ENCODE results near the gene CCDC70.
"Not testable (repeated sequence)": the region's sequence is repeated elsewhere in the genome, so short reads cannot be mapped to it uniquely, and the experiment has no call there.

Gene CCDC70

GRCh38 chr13:51822106-51822815 lies 39.5 kb upstream of the CCDC70 start:
- Histone ChIP-seq H3K36me3 (ENCODE audit: control insufficient read depth, insufficient read depth, low read length) (no peaks in the 10 kb centered on the region), H3K4me1 (ENCODE audit: control insufficient read depth, insufficient read depth, low read length) (peaks cover 10% of the 10 kb centered on the region), H3K4me3 (ENCODE audit: low read depth, low read length) (no peak overlapping the region), H3K27me3 (ENCODE audit: control insufficient read depth, insufficient read depth, low read length) (no peaks in the 10 kb centered on the region), H3K9ac (ENCODE audit: low read depth, low read length) (no peak overlapping the region), H3K9me3 (ENCODE audit: control insufficient read depth, insufficient read depth, low read length) (no peaks in the 10 kb centered on the region)

GRCh38 chr13:51823359-51823758 lies 38.4 kb upstream of the CCDC70 start:
- Histone ChIP-seq H3K36me3 (ENCODE audit: control insufficient read depth, insufficient read depth, low read length) (no peaks in the 10 kb centered on the region), H3K27me3 (ENCODE audit: control insufficient read depth, insufficient read depth, low read length) (no peaks in the 10 kb centered on the region), H3K4me1 (ENCODE audit: control insufficient read depth, insufficient read depth, low read length) (peaks cover 10% of the 10 kb centered on the region), H3K9me3 (ENCODE audit: control insufficient read depth, insufficient read depth, low read length) (no peaks in the 10 kb centered on the region), H3K9ac (ENCODE audit: low read depth, low read length) (no peak overlapping the region), H3K4me3 (ENCODE audit: low read depth, low read length) (no peak overlapping the region)

- no peaks in the 10 kb centered on the region for H3K9me3 ChIP-seq (ENCODE audit: control insufficient read depth, insufficient read depth, low read length)
- H3K4me3 ChIP-seq (ENCODE audit: low read depth, low read length) = no peak overlapping the region
- peaks cover 8% of the 10 kb centered on the region for H3K4me1 ChIP-seq (ENCODE audit: control insufficient read depth, insufficient read depth, low read length)
- H3K27me3 ChIP-seq (ENCODE audit: control insufficient read depth, insufficient read depth, low read length) = no peaks in the 10 kb centered on the region
- H3K9ac ChIP-seq (ENCODE audit: low read depth, low read length) = no peak overlapping the region
- H3K36me3 ChIP-seq (ENCODE audit: control insufficient read depth, insufficient read depth, low read length) = no peaks in the 10 kb centered on the region
Observed at GRCh38 chr13:51823863-51824262, 37.9 kb upstream of the CCDC70 start.

- H3K4me1 ChIP-seq (ENCODE audit: control insufficient read depth, insufficient read depth, low read length); H3K9ac ChIP-seq (ENCODE audit: low read depth, low read length); H3K9me3 ChIP-seq (ENCODE audit: control insufficient read depth, insufficient read depth, low read length); H3K27me3 ChIP-seq (ENCODE audit: control insufficient read depth, insufficient read depth, low read length); H3K36me3 ChIP-seq (ENCODE audit: control insufficient read depth, insufficient read depth, low read length); H3K4me3 ChIP-seq (ENCODE audit: low read depth, low read length): not testable (repeated sequence)
Observed at GRCh38 chr13:51824712-51825111, 37.1 kb upstream of the CCDC70 start.

- Histone ChIP-seq H3K27me3 (ENCODE audit: control insufficient read depth, insufficient read depth, low read length) (no peaks in the 10 kb centered on the region), H3K9ac (ENCODE audit: low read depth, low read length) (no peak overlapping the region), H3K4me3 (ENCODE audit: low read depth, low read length) (no peak overlapping the region), H3K9me3 (ENCODE audit: control insufficient read depth, insufficient read depth, low read length) (no peaks in the 10 kb centered on the region), H3K36me3 (ENCODE audit: control insufficient read depth, insufficient read depth, low read length) (no peaks in the 10 kb centered on the region), H3K4me1 (ENCODE audit: control insufficient read depth, insufficient read depth, low read length) (no peaks in the 10 kb centered on the region)
Observed at GRCh38 chr13:51825165-51825592, 36.6 kb upstream of the CCDC70 start.

GRCh38 chr13:51825681-51826254 lies 36.0 kb upstream of the CCDC70 start:
- Histone ChIP-seq H3K4me3 (ENCODE audit: low read depth, low read length) (no peak overlapping the region), H3K4me1 (ENCODE audit: control insufficient read depth, insufficient read depth, low read length) (no peaks in the 10 kb centered on the region), H3K36me3 (ENCODE audit: control insufficient read depth, insufficient read depth, low read length) (no peaks in the 10 kb centered on the region), H3K9ac (ENCODE audit: low read depth, low read length) (no peak overlapping the region), H3K27me3 (ENCODE audit: control insufficient read depth, insufficient read depth, low read length) (no peaks in the 10 kb centered on the region), H3K9me3 (ENCODE audit: control insufficient read depth, insufficient read depth, low read length) (no peaks in the 10 kb centered on the region)

GRCh38 chr13:51826606-51827005 lies 35.2 kb upstream of the CCDC70 start:
- H3K9ac ChIP-seq (ENCODE audit: low read depth, low read length) = no peak overlapping the region

GRCh38 chr13:51827254-51827653 lies 34.5 kb upstream of the CCDC70 start:
- H3K9ac ChIP-seq (ENCODE audit: low read depth, low read length) = no peak overlapping the region
- no peaks in the 10 kb centered on the region for H3K4me1 ChIP-seq (ENCODE audit: control insufficient read depth, insufficient read depth, low read length)
- H3K4me3 ChIP-seq (ENCODE audit: low read depth, low read length) = no peak overlapping the region
- H3K36me3 ChIP-seq (ENCODE audit: control insufficient read depth, insufficient read depth, low read length) = no peaks in the 10 kb centered on the region
- H3K27me3 ChIP-seq (ENCODE audit: control insufficient read depth, insufficient read depth, low read length) = no peaks in the 10 kb centered on the region
- H3K9me3 ChIP-seq (ENCODE audit: control insufficient read depth, insufficient read depth, low read length) = no peaks in the 10 kb centered on the region

More at GRCh38 chr13:51826606-51827005, 35.2 kb upstream of the CCDC70 start:
- no peaks in the 10 kb centered on the region for H3K9me3 ChIP-seq (ENCODE audit: control insufficient read depth, insufficient read depth, low read length)
- no peak overlapping the region for H3K4me3 ChIP-seq (ENCODE audit: low read depth, low read length)
- H3K27me3 ChIP-seq (ENCODE audit: control insufficient read depth, insufficient read depth, low read length) = no peaks in the 10 kb centered on the region
- H3K4me1 ChIP-seq (ENCODE audit: control insufficient read depth, insufficient read depth, low read length) = no peaks in the 10 kb centered on the region
- H3K36me3 ChIP-seq (ENCODE audit: control insufficient read depth, insufficient read depth, low read length) = no peaks in the 10 kb centered on the region

- H3K9ac ChIP-seq (ENCODE audit: low read depth, low read length) = no peak overlapping the region
- no peaks in the 10 kb centered on the region for H3K9me3 ChIP-seq (ENCODE audit: control insufficient read depth, insufficient read depth, low read length)
- no peaks in the 10 kb centered on the region for H3K27me3 ChIP-seq (ENCODE audit: control insufficient read depth, insufficient read depth, low read length)
- H3K36me3 ChIP-seq (ENCODE audit: control insufficient read depth, insufficient read depth, low read length) = no peaks in the 10 kb centered on the region
- H3K4me3 ChIP-seq (ENCODE audit: low read depth, low read length) = no peak overlapping the region
- H3K4me1 ChIP-seq (ENCODE audit: control insufficient read depth, insufficient read depth, low read length) = no peaks in the 10 kb centered on the region
Observed at GRCh38 chr13:51828730-51829567, 32.8 kb upstream of the CCDC70 start.

GRCh38 chr13:51829568-51829899 lies 32.2 kb upstream of the CCDC70 start:
- no peak overlapping the region for H3K9ac ChIP-seq (ENCODE audit: low read depth, low read length)
- H3K4me3 ChIP-seq (ENCODE audit: low read depth, low read length) = no peak overlapping the region
- no peaks in the 10 kb centered on the region for H3K4me1 ChIP-seq (ENCODE audit: control insufficient read depth, insufficient read depth, low read length)
- no peaks in the 10 kb centered on the region for H3K9me3 ChIP-seq (ENCODE audit: control insufficient read depth, insufficient read depth, low read length)
- no peaks in the 10 kb centered on the region for H3K27me3 ChIP-seq (ENCODE audit: control insufficient read depth, insufficient read depth, low read length)
- H3K36me3 ChIP-seq (ENCODE audit: control insufficient read depth, insufficient read depth, low read length) = no peaks in the 10 kb centered on the region

GRCh38 chr13:51831519-51831918 lies 30.2 kb upstream of the CCDC70 start:
- Histone ChIP-seq H3K4me1 (ENCODE audit: control insufficient read depth, insufficient read depth, low read length) (no peaks in the 10 kb centered on the region), H3K27me3 (ENCODE audit: control insufficient read depth, insufficient read depth, low read length) (no peaks in the 10 kb centered on the region), H3K9ac (ENCODE audit: low read depth, low read length) (no peak overlapping the region), H3K36me3 (ENCODE audit: control insufficient read depth, insufficient read depth, low read length) (no peaks in the 10 kb centered on the region), H3K4me3 (ENCODE audit: low read depth, low read length) (no peak overlapping the region), H3K9me3 (ENCODE audit: control insufficient read depth, insufficient read depth, low read length) (no peaks in the 10 kb centered on the region)

Data from iPS-15b (cell line).